GM13976 (cell line): ENCODE measurements around the gene YIPF7.

Source experiments
- DNase-seq: peaks from one replicate; pipeline ENCODE4 v3.0.0; 2012; ENCODE audit warnings: low spot score
- CTCF ChIP-seq: IDR thresholded peaks from 2 replicates; pipeline ENCODE4 v1.5.1; 2012; ENCODE audit warnings: borderline replicate concordance, mild to moderate bottlenecking; ENCODE audit not compliant: insufficient read depth; ENCODE audit errors: extremely low read depth, missing control alignments, control extremely low read depth
- in situ Hi-C: fragments of 300-500 bp; cut with MboI; formaldehyde crosslinking; loops from one replicate; pipeline ENCODE4 v1.12.0; 2022; ENCODE audit warnings: low sequenced_read_pairs, mixed read lengths, inconsistent platforms; ENCODE audit not compliant: unreplicated experiment

Gene YIPF7

GRCh38 chr4:44675366-44675765 lies 23.9 kb upstream of the YIPF7 start:
- in situ Hi-C loops: no loop called here
- TF ChIP-seq CTCF: no peak
- DNase-seq: no peak

GRCh38 chr4:44674471-44674870 lies 23.0 kb upstream of the YIPF7 start:
- DNase-seq: no peak
- no peak for TF ChIP-seq CTCF
- in situ Hi-C loops: no loop called here

- TF ChIP-seq CTCF: no peak
- DNase-seq: no peak
- in situ Hi-C loops: no loop called here
Observed at GRCh38 chr4:44671636-44672035, 20.2 kb upstream of the YIPF7 start.

- in situ Hi-C loops: no loop called here
- DNase-seq: no peak
- TF ChIP-seq CTCF: no peak
Observed at GRCh38 chr4:44670506-44671199, 19.2 kb upstream of the YIPF7 start.

- TF ChIP-seq CTCF: no peak
- in situ Hi-C loops: no loop called here
- DNase-seq: no peak
Observed at GRCh38 chr4:44668526-44668925, 17.1 kb upstream of the YIPF7 start.

- in situ Hi-C loops: no loop called here
- no peak for DNase-seq
Observed at GRCh38 chr4:44663539-44664263, 12.3 kb upstream of the YIPF7 start.

More at GRCh38 chr4:44663539-44664263, 12.3 kb upstream of the YIPF7 start:
- TF ChIP-seq CTCF: no peak
